HG03060 (cell line): Measurements from ENCODE around the gene PEMT.

ENCODE experiments used
- ATAC-seq: cut with Tn5 transposase; IDR thresholded peaks from one replicate; pipeline ENCODE4 v1.9.1; 2021; ENCODE audit warnings: low read depth, moderate number of reproducible peaks; ENCODE audit not compliant: unreplicated experiment

PEMT gene

GRCh38 chr17:17518014-17518413 is 73.5 kb downstream of the PEMT start:
- ATAC-seq: no peak

DNA sequence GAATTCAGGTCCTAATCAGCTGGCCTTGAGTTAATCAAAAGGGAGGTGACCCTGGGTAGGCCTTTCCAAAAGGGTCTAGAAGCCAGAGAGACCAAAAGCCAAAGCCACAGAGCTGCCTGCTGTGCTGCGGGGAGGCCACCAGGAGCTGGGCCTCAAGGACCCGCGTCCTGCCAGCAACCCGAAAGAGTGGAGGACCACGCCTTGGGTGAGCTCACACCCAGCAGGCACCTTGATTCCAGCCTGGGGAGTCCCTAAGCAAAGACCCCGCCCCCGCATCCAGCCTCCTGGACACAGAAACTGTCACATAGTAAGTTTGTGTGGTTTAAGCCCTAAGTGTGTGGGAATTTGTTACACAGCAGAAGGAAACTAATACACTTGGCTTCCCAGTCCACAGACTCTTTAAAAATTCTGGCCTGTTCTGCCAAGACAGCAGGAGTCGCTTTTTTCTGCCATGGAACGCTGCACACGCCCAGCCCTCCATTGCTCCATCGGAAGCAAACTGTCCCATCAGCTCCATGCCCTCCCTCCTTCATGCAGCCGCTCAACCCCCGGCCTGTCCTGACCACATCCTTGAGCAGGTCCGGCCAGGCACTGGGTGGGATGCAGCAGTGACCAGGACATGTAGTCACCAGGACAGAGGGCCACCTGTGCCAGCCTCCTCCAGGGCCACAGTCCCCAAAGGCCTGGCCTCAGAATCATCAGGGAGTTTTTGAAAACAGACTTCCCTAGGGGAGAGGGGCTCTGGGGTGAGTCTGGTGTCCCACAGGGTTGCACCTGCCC is 74.4 kb downstream of the PEMT start:
- ATAC-seq: no peak

DNA sequence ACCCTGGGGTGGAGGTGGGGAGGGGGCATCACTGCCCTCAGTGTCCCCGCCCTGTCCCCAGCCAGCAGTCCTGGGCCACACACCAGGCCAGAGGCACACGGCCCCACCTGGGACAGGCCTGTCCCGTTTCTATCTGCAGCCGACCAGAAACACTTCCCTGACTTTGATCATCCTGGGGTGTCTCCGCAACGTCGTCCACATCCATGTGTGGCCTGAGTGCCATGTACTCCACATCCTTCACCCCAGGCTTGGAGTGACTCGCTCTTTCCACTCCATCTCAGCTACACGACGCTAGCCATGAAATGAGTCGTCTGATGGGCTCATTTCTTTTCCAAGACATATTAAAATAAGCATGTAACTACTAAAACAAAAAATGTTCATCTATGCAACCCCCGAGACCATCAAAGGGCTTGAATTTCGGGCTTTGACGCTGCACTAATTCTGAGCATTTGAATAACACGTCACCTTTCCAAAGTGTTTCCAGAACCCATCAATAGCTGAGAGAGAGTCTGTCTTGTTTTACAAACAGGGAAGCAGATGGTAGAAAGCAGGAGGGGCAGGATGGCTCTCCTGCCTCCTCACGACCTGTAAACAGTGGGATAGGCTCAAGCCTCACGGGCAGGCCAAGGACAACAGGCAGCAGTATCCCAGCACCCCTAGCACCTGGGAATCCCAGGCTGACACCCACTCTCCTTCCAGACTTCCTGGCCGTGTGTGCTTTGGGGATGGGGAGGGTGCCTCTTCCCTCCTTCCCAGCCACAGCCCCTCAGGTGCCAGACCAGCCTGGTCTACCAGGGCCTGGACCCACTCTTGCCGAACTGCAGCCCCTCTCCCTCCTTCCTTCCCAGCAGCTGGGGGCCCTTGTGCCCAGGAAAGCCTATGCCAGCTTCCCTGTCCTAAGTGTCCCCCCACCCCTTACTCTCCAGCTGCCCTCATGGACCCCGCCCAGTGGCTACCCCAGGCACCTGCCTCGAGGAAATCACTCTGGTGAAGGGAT is 75.3 kb downstream of the PEMT start:
- no peak for ATAC-seq

DNA sequence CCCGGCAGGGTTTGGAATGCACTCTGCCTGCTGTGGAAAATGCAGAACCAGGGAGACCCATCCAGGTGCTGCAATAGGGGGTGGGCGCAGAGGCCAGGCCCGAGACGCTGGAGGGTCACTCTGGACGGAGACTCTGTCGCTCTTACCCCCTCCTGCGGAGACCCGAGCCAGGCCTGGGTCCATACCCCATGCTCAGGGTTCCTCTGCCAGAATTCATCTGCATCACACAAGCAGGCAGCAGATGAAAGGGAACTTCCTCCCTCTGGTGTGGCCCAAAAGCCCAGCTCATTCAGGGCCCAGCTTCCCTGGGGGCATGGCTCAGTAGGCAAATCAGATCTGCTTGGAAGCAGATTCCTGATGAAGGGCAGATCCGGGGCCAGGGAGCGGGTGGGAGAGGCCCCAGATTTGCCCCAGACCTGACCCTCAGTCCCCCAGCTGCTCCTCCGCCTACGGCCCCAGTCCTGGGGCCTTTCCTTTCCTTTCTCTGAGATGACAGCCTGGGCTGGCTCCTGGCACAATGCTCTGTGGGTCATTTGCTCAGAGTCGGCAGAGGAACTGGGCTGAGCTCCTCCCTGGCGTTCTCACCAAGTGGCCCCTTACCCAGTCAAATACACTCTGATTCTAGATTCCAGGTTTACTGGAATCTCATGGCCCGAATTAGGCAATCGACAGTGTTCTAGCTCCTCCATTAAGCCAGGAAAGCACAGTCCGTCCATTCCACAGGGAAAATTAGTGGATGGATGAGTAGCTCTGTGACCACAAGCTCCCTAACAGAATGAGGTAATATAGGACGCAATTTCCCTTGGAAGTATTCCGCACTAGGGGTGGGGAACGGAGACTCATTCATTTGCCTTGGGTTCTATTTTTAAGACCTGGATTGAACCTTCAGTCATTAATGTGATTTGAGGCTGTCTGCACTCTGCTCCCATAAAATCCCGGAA is 76.2 kb downstream of the PEMT start:
- ATAC-seq: no peak

DNA sequence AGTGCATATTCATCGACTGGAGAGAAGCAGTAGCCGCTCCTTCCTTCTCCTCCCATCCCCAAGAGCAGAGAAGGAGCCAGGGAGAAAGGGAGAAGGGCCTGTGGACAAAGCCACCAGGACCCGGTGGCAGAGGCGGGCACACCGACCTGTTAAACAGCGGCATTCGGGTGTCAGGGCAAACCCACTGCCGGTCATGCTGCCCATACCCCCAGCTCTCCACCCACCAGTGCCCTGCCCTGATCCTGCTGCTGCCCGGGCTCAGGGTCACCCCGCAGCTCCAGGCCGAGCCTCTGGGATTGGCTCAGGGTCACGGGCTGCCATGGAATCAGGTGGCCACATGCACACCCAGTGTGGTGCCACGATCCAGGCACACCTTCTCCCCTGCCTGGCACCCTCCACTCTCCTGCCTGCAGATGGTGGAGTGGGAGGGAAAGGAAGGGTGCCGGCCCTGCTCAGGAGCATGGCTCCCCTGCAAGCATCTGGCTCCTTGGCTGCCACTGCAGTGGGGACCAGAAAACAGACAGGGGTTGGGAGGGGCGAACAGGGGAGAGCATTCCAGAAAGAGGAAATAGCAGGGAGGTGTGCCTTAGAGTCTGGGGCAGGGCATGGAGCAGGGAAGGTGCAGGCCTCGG is 77.0 kb downstream of the PEMT start:
- ATAC-seq: no peak

DNA sequence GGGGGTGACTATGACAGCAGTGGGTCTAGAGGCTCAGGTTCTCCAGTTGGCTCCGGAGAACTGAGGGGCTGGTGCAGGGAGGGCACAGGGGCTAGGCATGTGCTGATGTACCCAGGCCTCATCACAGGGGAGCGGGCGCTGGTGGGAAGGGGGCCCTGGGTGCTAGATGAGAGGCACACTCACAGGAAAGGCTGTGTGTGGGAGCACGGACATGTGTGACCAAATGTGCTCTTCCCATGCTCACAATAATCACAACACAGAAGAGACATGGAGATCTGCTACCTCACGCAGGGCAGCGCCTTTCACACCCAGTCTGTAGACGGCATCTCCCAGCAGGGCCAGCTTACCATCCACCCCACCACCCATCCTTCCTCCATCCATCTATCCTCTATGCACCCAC is 77.9 kb downstream of the PEMT start:
- ATAC-seq: no peak

DNA sequence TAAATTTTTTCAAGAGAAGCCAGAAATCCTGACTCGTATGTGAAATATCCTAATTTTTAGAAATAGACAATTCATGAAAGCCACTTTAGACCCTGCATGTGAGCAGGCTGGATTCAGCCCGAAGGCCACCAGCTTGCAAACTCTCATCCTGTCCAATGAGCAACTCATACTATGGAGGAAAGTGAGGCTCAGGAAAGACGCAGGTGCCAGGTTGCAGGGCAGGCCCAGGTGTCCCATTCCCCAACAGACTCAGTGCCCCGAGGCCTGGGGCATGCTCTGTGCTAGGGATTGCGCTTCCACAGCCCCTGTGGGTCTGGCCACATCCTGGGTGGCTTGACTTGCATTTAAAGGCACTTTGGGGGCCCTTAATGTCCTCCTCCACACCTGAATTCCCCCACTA is 78.6 kb downstream of the PEMT start:
- ATAC-seq: no peak

DNA sequence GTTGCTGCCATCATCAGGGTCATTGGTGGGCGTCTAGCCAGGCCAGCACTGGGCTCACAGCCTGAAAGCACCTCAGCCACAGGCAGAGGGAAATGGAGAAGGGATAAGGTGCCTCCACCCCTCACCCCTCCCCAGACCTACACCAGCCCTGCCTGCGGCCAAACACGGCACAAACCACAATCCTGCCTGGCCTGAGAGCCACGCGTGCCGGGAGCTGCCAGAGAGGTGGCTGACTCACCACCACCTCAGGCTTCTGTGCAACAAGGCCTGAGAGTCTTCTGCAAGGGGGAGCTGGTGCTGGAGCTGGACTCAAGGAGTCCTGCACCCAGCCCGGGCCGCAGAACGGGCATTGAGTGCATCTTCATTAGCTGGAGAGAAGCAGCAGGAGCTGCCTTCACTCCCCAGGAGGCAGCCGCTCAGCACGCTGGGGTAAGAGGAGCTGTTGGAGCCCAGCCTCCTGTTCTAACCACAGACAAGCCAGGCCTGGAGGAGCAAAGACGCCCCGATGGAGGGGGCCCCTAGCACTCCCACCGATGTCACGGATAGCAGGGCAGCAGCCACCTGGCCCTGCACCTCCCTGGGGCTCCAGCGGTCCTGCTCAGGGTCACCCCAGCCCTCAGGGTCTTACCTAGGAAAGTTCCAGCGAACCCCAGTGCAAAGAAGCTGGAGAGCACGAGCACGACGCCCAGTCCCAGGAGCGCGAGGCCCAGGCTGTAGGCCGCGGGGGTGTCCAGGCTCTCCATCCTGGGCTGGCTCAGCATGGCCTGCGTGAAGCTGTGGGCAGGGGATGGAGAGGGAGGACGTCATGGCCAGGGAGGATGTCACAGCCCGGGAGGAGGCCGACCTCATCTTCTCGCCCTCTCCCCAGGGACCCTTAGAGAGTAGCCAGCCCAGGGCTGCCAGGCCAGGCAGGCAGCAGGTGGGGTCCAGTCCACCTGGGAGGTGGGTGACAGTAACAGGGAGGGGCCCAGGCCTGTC is 79.3 kb downstream of the PEMT start:
- no peak for ATAC-seq

GRCh38 chr17:17511293-17511741 is 80.2 kb downstream of the PEMT start:
- no peak for ATAC-seq

GRCh38 chr17:17510456-17511292 is 80.8 kb downstream of the PEMT start:
- ATAC-seq: no peak

DNA sequence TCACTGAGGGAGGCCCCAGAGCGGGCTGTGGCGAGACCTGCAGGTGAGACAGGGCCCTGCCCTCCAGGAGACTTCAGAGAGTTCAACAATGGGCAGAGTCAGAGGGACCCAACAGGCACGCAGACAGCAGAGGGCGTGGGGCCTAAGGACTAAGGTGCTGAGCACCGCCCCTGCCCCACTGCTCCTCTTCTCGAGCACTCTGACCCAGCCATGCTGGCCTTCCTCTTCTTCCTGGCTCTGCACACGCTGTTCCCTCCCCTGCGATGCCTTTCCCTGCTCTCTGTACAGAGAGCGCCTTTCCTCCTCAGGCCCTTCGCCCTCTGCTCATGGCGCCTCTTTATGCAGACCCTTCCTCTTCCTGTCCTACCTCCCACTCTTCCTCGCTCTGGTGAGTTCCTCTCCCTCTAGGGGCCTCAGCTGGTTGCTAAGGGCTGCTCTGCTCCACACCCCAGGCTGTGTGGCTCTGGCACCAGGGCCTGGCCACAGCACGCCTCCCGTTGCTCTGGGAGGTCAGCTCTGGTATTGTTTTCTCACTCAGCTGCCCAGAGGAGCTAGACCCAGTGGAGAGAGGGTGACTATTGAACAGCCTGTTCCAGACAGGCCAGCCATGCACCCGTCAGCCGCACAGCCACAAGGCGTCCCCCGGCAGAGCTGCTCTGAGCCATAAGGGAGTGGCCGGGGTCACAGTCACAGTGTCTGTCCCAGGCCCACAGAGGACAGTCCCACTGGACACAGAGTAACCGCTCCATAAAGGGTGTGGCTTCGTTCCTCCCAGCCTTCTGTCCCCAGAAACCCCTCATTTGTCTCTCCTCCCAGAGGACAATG is 81.7 kb downstream of the PEMT start:
- ATAC-seq: no peak

GRCh38 chr17:17508646-17509591 is 82.6 kb downstream of the PEMT start:
- ATAC-seq: no peak

GRCh38 chr17:17508019-17508535 is 83.4 kb downstream of the PEMT start:
- ATAC-seq: no peak

GRCh38 chr17:17507465-17508011 is 84.0 kb downstream of the PEMT start:
- no peak for ATAC-seq

- ATAC-seq: no peak
These were observed 84.5 kb downstream of the PEMT start for GRCh38 chr17:17506893-17507464.
